HG03565 (cell line): ENCODE results near the gene NR2F1.

ENCODE experiments used
- ATAC-seq: cut with Tn5 transposase; IDR thresholded peaks from one replicate; pipeline ENCODE4 v1.9.1; 2021; ENCODE audit warnings: mild to moderate bottlenecking, moderate library complexity; ENCODE audit not compliant: unreplicated experiment

NR2F1 gene

GRCh38 chr5:93635991-93636390, 53.0 kb downstream of the NR2F1 start:
- ATAC-seq = peak; percentile 74

GRCh38 chr5:93636837-93637236, 53.8 kb downstream of the NR2F1 start:
- no peak for ATAC-seq

DNA sequence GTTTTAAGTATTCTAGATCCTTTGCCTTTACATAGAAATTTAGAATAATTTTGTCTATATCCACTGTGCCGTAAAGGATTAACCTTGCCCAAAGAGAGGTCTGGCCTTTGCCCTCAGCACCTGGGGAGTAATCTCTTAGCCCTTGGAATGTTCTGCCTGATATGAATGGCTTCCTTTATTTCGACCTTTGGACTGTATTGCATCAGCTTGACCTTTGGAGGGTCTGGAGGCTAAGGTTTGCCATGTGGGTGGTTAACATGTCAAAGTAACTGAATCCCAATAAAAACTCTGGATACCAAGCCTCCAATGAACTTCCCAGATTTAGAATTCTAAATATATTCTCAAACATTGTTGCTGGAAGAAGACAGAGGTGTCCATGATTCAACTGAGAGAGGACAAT, 54.7 kb downstream of the NR2F1 start:
- ATAC-seq = no peak

DNA sequence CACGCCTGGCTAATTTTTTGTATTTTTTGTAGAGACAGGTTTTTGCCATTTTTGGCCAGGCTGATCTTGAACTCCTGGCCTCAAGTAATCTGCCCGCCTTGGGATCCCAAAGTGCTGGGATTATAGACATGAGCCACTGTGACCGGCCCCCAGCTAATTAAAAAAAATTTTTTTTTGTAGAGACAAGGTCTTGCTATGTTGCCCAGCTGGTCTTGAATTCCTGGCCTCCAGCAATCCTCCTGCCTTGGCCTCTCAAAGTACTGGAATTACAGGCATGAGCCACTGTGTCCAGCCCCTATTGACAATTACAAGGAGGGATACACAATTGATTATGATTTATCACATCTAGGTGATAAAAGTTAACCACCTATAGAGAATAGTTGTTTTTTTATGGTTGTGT, 59.5 kb downstream of the NR2F1 start:
- ATAC-seq = no peak
